Lung (tissue), 12 donors: ENCODE results near the gene ZDHHC22. TPM values are rescaled to one million over a fixed set of nuclear protein-coding genes. Genes with fewer than 3 reads are reported as not detected.

Source experiments
- ATAC-seq: fragments of 200-7000 bp; cut with Tn5 transposase; one replicate; pipeline ENCODE4 v1.9.1; 2020; ENCODE audit warnings: moderate number of reproducible peaks; ENCODE audit not compliant: insufficient read depth, low FRiP score
- DNase-seq, 3 donors: peaks; one replicate each; pipeline ENCODE4 v3.0.0-alpha.2; 2013 to 2017
- H3K27ac ChIP-seq, 2 donors: one replicate each; pipeline ENCODE4 v1.5.1; 2013; ENCODE audit warnings: mild to moderate bottlenecking in 2 of 2, moderate library complexity in 2 of 2, control low read depth in 1 of 2, inconsistent platforms in 1 of 2, low read depth in 1 of 2, low read length in 1 of 2
- H3K27me3 ChIP-seq, 3 donors: one replicate each; pipeline ENCODE4 v1.5.1; 2013; ENCODE audit warnings: low read length in 2 of 3; ENCODE audit not compliant: control insufficient read depth in 3 of 3, insufficient read depth in 3 of 3
- H3K36me3 ChIP-seq, 4 donors: one replicate each; pipeline ENCODE4 v1.5.1; 2013; ENCODE audit warnings: low read length in 4 of 4, mild to moderate bottlenecking in 1 of 4, moderate library complexity in 1 of 4; ENCODE audit not compliant: control insufficient read depth in 4 of 4, insufficient read depth in 4 of 4
- H3K4me1 ChIP-seq, 5 donors: one replicate each; pipeline ENCODE4 v1.5.1; 2013; ENCODE audit warnings: low read length in 5 of 5, mild to moderate bottlenecking in 2 of 5, moderate library complexity in 1 of 5; ENCODE audit not compliant: control insufficient read depth in 5 of 5, insufficient read depth in 5 of 5
- H3K4me3 ChIP-seq: one replicate; pipeline ENCODE4 v1.5.1; 2013; ENCODE audit warnings: mild to moderate bottlenecking, control low read depth, moderate library complexity
- H3K9ac ChIP-seq, 2 donors: one replicate each; pipeline ENCODE4 v1.5.1; 2013; ENCODE audit warnings: low read length in 2 of 2, control low read depth in 1 of 2; ENCODE audit not compliant: insufficient read depth in 1 of 2
- H3K9me3 ChIP-seq, 4 donors: one replicate each; pipeline ENCODE4 v1.5.1; 2013; ENCODE audit warnings: low read length in 3 of 4, mild to moderate bottlenecking in 1 of 4, moderate library complexity in 1 of 4; ENCODE audit not compliant: control insufficient read depth in 4 of 4, insufficient read depth in 3 of 4
- WGBS, 2 donors: extraction: QIAGEN DNeasy Blood & Tissue Kit; methylation state at CpG; one replicate each; pipeline ENCODE4 v1.1.7; 2013; 5-methylcytosine and 5-hydroxymethylcytosine counted together
- polyA plus RNA-seq, 2 donors: library from polyadenylated mRNA; stranded (reverse); fragments of 200-250 nt; gene quantifications; one replicate each; pipeline ENCODE4 v1.2.1, GENCODE V29; 2013
- total RNA-seq, 2 donors: library from RNA; depleted of rRNA in 1 of 2; stranded (reverse); fragments of >200 nt in 1 of 2; gene quantifications; one replicate each; pipeline ENCODE4 v1.2.1, GENCODE V29; 2014 to 2021
- TF ChIP-seq, protein P1 (sequence below): IDR thresholded peaks from 2 replicates; pipeline ENCODE4 v1.5.1; 2012; ENCODE audit warnings: mild to moderate bottlenecking; ENCODE audit errors: control extremely low read depth, extremely low read depth
- donor health status: control.
- donor health status: control.
- donor health status: Bipolar disorder and iron deficiency.
- donor health status: healthy.
- donor health status: DM: yes; HTN: yes; CAD: no.

ZDHHC22 gene
- total and polyA plus RNA-seq, 4 donors = 0.02 TPM; not detected in 3

DNA sequence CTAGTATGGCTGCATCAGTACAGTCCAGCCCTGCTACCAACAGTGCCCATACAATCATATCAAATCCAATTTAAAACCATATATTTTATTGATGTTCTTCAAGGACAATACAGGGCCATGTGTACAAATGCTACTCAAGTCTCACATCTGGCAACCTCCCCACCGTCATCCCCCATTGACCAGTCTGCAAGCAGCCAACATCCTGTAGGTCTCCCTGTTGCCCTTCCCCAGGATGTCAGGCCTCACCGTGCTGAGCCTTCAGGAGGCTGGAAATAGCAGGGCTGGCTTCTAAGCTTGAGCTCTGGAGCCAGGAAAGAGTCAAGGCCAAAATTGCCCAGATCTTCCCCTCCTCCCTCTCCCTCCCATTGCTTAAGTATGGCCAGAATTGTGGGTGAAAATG lies 10.4 kb downstream of the ZDHHC22 start:
- Histone ChIP-seq H3K9me3 (peaks cover 0 to 14% (median 0%) of the 10 kb centered on the region in 4 donors), H3K4me1 (no peaks in the 10 kb centered on the region), H3K36me3 (no peaks in the 10 kb centered on the region), H3K4me3 (no peak overlapping the region), H3K9ac (no peak overlapping the region), H3K27me3 (peaks cover 2 to 10% (median 5%) of the 10 kb centered on the region in 3 donors), H3K27ac (no peak overlapping the region)
- ATAC-seq = no peak
- TF ChIP-seq, protein P1, sequence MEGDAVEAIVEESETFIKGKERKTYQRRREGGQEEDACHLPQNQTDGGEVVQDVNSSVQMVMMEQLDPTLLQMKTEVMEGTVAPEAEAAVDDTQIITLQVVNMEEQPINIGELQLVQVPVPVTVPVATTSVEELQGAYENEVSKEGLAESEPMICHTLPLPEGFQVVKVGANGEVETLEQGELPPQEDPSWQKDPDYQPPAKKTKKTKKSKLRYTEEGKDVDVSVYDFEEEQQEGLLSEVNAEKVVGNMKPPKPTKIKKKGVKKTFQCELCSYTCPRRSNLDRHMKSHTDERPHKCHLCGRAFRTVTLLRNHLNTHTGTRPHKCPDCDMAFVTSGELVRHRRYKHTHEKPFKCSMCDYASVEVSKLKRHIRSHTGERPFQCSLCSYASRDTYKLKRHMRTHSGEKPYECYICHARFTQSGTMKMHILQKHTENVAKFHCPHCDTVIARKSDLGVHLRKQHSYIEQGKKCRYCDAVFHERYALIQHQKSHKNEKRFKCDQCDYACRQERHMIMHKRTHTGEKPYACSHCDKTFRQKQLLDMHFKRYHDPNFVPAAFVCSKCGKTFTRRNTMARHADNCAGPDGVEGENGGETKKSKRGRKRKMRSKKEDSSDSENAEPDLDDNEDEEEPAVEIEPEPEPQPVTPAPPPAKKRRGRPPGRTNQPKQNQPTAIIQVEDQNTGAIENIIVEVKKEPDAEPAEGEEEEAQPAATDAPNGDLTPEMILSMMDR = no peak
- DNase-seq = no peak
- WGBS, 2 donors = 61 to 63% methylated on average over 2 of the region's 2 CpGs

DNA sequence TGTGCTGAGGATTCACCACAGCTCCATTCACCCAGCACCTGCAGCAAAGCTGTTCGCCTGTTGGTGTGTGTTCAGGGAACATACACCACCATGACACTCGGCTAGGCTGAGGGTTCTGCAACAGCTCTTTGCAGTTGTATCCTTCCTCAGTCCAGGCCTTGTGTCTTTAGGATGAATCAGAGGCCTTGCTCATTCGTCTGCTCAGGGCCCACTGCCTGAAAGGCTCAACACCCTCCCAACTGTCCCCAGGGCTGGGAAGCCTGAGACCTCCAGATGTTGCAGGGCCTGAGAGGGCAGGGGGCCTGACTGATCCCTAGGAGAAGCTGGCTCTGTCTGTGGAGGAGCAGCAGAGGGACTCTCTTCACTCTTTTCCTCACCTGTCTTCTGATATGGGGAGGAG lies 11.2 kb downstream of the ZDHHC22 start:
- Histone ChIP-seq H3K4me3 (no peak overlapping the region), H3K9me3 (peaks cover 0 to 14% (median 0%) of the 10 kb centered on the region in 4 donors), H3K9ac (no peak overlapping the region), H3K27ac (no peak overlapping the region), H3K27me3 (peaks cover 4 to 14% (median 5%) of the 10 kb centered on the region in 3 donors), H3K4me1 (peaks cover 0 to 2% (median 0%) of the 10 kb centered on the region in 5 donors), H3K36me3 (no peaks in the 10 kb centered on the region)
- 66 to 77% methylated on average over 3 of the region's 3 CpGs for WGBS, 2 donors
- DNase-seq (no peak), ATAC-seq (no peak)
- TF ChIP-seq, protein P1 = no peak

DNA sequence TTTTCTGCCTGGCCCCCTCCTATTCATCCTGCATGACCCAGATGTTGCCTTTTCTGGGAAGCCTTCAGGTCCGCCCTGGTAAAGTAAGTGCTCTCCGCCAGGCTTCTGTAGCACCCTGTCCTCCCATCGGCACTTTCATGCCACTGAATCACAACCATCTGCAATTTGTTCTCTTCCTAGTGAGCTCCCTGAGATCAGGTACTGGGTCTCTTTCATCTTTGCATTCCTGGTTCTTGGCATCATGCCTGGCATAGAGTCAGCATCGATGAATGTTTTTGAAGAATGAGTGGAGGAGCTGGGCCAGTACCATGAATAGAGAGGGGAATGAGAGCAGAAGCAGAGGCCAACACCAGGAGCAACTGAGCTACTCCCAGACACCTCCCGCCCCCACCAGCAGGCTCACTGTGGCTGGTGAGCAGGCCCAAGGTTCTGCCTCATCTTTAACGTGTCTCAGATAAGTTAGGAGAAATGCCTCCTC lies 13.1 kb downstream of the ZDHHC22 start:
- peaks cover 0 to 10% (median 0%) of the 10 kb centered on the region in 4 donors for H3K9me3 ChIP-seq
- peaks cover 0 to 22% (median 17%) of the 10 kb centered on the region in 3 donors for H3K27me3 ChIP-seq
- H3K27ac ChIP-seq = no peak overlapping the region
- no peaks in the 10 kb centered on the region for H3K36me3 ChIP-seq
- TF ChIP-seq, protein P1 = no peak
- no peak for ATAC-seq
- H3K9ac ChIP-seq = no peak overlapping the region
- no peak overlapping the region for H3K4me3 ChIP-seq
- WGBS, 2 donors = 56 to 77% methylated on average over 6 of the region's 6 CpGs
- peaks cover 0 to 10% (median 4%) of the 10 kb centered on the region in 5 donors for H3K4me1 ChIP-seq
- DNase-seq = peak; percentile 47 to 69 (median 55)

DNA sequence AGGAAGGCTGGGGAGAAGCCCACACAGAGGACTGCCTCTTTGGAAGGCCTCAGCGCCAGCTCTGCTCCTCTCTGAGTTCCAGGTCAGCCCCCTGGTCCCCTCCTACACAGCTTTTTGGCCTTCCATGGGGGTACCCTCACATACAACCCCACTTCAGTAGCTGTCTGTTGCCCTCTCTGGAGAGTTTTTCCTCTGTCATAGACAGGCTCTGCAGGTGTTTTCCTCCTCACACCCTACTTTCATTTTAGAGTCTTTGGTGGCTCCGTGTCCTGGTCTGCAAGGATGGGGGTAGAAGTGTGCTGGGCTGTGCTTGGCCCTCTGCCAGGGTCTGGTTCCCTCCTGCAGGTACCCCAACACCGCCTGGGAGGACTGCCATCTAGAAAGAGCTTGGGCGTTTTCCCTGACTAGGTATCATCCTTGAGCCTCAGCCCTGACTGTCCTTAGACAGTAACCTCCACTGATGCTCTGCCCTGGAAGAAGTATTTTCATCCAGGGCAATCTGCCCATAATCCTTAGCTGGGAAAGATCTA lies 15.1 kb downstream of the ZDHHC22 start:
- Histone ChIP-seq H3K36me3 (no peaks in the 10 kb centered on the region), H3K27me3 (peaks cover 0 to 22% (median 17%) of the 10 kb centered on the region in 3 donors), H3K27ac (no peak overlapping the region), H3K9ac (no peak overlapping the region), H3K4me3 (no peak overlapping the region), H3K4me1 (peaks cover 0 to 12% (median 6%) of the 10 kb centered on the region in 5 donors), H3K9me3 (peaks cover 0 to 3% (median 0%) of the 10 kb centered on the region in 4 donors)
- DNase-seq (no peak), ATAC-seq (no peak)
- WGBS, 2 donors = 81 to 83% methylated on average over 4 of the region's 4 CpGs
- TF ChIP-seq, protein P1 = no peak
